Measurements from ENCODE around the gene ZNF737. TPM values are rescaled to one million over a fixed set of nuclear protein-coding genes. Genes with fewer than 3 reads are reported as not detected.
"Not testable (repeated sequence)": the region's sequence is repeated elsewhere in the genome, so short reads cannot be mapped to it uniquely, and the experiment has no call there.

Gene ZNF737
- total and polyA plus RNA-seq, 2 of the 13 experiments (the other 11 are each of a cell fraction or from before 2014, with no cell fraction given), result 2.0 to 5.0 TPM

DNA sequence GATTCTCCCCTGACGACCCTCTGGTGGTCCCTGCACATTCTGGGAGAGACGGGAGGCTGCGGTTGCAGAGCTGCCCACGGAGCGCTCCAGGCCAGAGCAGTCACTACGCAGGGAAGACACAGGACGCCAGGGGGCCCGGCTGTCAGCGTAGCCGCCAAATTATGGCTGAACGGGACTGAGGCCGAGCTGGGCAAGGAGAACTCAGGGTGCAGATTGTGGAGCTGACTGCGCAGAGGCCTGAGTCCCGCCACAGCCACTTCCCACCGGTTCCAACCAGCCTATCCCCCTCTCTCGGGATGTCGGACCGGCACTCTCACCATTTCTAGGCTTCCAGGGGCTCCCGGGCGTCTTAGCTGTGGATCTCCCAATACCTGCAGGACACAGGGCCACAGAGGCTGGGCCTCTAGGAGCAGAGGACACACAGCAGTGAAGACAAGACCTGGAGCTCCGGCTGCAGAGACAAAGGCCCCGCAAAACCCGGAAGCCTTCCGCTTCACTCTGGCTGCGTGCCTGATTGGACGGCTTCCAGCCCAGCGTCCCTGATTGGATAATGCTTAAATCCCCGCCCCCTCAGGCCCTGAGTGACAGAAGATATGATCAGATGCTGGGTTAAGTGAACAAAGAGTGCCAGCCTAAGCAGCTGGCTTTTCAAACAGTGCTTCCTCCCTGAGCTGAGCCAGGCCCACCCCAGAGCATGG, at the start of gene ZNF737 (continued):
- TF ChIP-seq ZNF138 (CRISPR knock-in tag; IDR thresholded peaks at IDR 0.05; ENCODE audit: low read depth), result no peak
- TF ChIP-seq ZNF460 (CRISPR knock-in tag; IDR thresholded peaks at IDR 0.05; ENCODE audit: borderline replicate concordance), result no peak
- no peak for TF ChIP-seq SETDB1 (CRISPR knock-in tag; IDR thresholded peaks at IDR 0.05; ENCODE audit: borderline replicate concordance)
- no peak for TF ChIP-seq ARNT2 (CRISPR knock-in tag; IDR thresholded peaks at IDR 0.05; ENCODE audit: low read depth)
- TF ChIP-seq, protein P1, sequence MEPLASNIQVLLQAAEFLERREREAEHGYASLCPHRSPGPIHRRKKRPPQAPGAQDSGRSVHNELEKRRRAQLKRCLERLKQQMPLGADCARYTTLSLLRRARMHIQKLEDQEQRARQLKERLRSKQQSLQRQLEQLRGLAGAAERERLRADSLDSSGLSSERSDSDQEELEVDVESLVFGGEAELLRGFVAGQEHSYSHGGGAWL (CRISPR knock-in tag; IDR thresholded peaks at IDR 0.05), result no peak
- TF ChIP-seq ZNF629 (CRISPR knock-in tag; conservative IDR thresholded peaks at IDR 0.05), result no peak
- TF ChIP-seq ZNF749 (CRISPR knock-in tag; IDR thresholded peaks at IDR 0.05; ENCODE audit: borderline replicate concordance), result no peak
- no peak for TF ChIP-seq SOX6 (IDR thresholded peaks at IDR 0.05)
- peak; percentile 27; the same call in 1 of the 2 replicates for TF ChIP-seq SOX6 (CRISPR knock-in tag; IDR thresholded peaks at IDR 0.05)
- no peak for TF ChIP-seq SNAPC2 (CRISPR knock-in tag; IDR thresholded peaks at IDR 0.05)
- TF ChIP-seq SUZ12 (IDR thresholded peaks at IDR 0.05; ENCODE audit: low read depth, low read length), result no peak
- TF ChIP-seq IRF2 (CRISPR knock-in tag; IDR thresholded peaks at IDR 0.05), result 0 out of 2 replicates have a peak, but pooled peaks have one; percentile 20
- peak; percentile 95 for TF ChIP-seq NFYB (CRISPR knock-in tag; IDR thresholded peaks at IDR 0.05)
- no peak for TF ChIP-seq GABPA (IDR thresholded peaks at IDR 0.05; ENCODE audit: low read depth, low read length)
- TF ChIP-seq GABPA (CRISPR knock-in tag; IDR thresholded peaks at IDR 0.05; ENCODE audit: low read depth), result 0 out of 2 replicates have a peak, but pooled peaks have one; percentile 25
- TF ChIP-seq SP5 (CRISPR knock-in tag; IDR thresholded peaks at IDR 0.05; ENCODE audit: borderline replicate concordance, low read depth), result no peak
- TF ChIP-seq ZNF510 (CRISPR knock-in tag; IDR thresholded peaks at IDR 0.05; ENCODE audit: low read depth), result no peak
- TF ChIP-seq SP140L (CRISPR knock-in tag; IDR thresholded peaks at IDR 0.05; ENCODE audit: borderline replicate concordance), result no peak
- no peak for TF ChIP-seq ZNF614 (CRISPR knock-in tag; IDR thresholded peaks at IDR 0.05; ENCODE audit: borderline replicate concordance)
- no peak for TF ChIP-seq ETV5 (CRISPR knock-in tag; IDR thresholded peaks at IDR 0.05; ENCODE audit: borderline replicate concordance)
- no peak for TF ChIP-seq KDM4B (CRISPR knock-in tag; IDR thresholded peaks at IDR 0.05)

DNA sequence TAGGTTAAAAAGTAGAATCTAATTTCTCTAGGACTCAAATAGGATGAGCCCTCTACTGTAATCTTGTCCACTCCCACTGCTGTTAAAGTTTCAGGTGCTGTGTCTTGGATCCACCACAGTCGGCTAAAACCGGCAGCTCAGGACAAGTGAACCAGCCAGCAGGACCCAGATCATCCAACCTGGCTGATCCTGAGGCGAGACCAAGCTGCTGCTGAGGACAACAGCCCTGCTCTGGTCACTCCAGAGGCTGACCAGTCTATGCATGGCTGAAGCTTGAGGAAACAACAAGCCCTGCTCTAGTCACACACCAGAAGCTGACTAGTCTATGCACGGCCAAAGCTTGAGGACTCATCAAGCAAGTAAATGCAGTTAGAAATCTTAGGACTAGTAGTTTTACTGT, 49.4 kb upstream of the ZNF737 start:
- intact Hi-C loops (cut with micrococcal nuclease; ENCODE audit: unreplicated experiment); CTCF ChIA-PET (ENCODE audit: low intra/inter-chr PET ratio, low total read pairs); H3K9ac ChIP-seq (ENCODE audit: insufficient read depth, low read depth, low read length); H3K27me3 ChIP-seq (ENCODE audit: control insufficient read depth in 1 of 2, insufficient read depth in 2 of 2, low read length in 2 of 2); H3K79me2 ChIP-seq (ENCODE audit: insufficient read depth, low read length); H3K36me3 ChIP-seq (replicated peaks in 1 of 2; ENCODE audit: control insufficient read depth in 1 of 2, insufficient read depth in 2 of 2, low read length in 2 of 2); ATAC-seq; H4K20me1 ChIP-seq (ENCODE audit: insufficient read depth, low read length); POLR2A ChIA-PET; H3K27ac ChIP-seq (ENCODE audit: extremely low read length, insufficient read depth, low read length); H2AFZ ChIP-seq (ENCODE audit: low read length); BruUV-seq (replicated peaks); DNase-seq (ENCODE audit: low spot score); H3K4me2 ChIP-seq (ENCODE audit: low read depth, low read length); H3K4me1 ChIP-seq (ENCODE audit: insufficient read depth, low read length); FAIRE-seq; H3K4me3 ChIP-seq (replicated peaks in 1 of 3; ENCODE audit: insufficient read depth in 1 of 3, low read depth in 2 of 3, low read length in 3 of 3); in situ Hi-C loops (cut with HindIII; ENCODE audit: extremely low pct_ligation_motif_present, low pct_unique_long_range_greater_than_20kb): not testable (repeated sequence)
- 0% methylated on average over 1 of the region's 4 CpGs for WGBS (ENCODE audit: low lambda C conversion rate)
- H3K9me3 ChIP-seq (ENCODE audit: low read length), result peaks cover 64% of the 10 kb centered on the region

Data from HepG2 (cell line).